HG03521 (cell line): ENCODE results near the gene ARHGEF3.

Experiments used
- ATAC-seq: cut with Tn5 transposase; IDR thresholded peaks from one replicate; pipeline ENCODE4 v1.9.1; 2021; ENCODE audit warnings: mild to moderate bottlenecking, moderate library complexity; ENCODE audit not compliant: unreplicated experiment

Gene ARHGEF3

GRCh38 chr3:56691165-56692000, 110.4 kb downstream of the ARHGEF3 start:
- ATAC-seq: no peak

DNA sequence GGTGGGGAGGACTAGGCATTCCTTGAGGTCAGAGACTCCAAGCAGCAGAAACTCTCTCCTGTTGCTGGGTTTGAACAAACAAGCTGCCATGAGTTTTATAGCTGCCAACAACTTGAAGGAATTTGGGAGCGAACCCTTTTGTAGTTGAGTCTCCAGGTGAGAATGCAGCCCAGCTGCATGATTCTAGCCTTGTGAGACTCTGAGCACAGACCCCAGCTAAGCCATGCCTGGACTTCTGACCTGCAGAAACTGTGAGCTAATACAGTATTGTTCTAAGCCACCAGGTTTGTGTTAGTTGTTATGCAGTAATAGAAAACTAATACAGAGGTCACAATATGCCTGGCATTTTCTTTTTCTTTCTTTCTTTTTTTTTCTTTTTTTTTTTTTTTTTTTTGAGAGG, 112.4 kb downstream of the ARHGEF3 start:
- ATAC-seq: no peak

DNA sequence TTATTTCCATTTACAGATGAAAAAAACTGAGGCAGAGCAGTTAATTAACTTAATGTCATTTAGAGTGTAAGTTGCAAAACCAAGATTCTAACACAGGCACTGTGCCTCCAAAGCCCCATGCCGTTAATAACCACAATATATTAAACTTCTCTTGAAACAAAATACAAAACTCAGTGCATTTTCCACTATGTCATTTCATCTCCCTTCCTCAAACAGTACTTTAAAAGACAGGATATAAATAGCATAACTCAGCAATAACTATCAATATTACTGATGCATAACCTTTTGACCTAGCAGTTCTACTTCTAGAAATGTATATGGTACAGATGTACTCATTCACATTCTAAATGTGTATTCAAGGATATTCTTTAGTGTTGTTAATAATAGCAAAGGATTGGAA, 113.6 kb downstream of the ARHGEF3 start:
- peak; percentile 49 for ATAC-seq

GRCh38 chr3:56684029-56684428, 117.7 kb downstream of the ARHGEF3 start:
- ATAC-seq: no peak

DNA sequence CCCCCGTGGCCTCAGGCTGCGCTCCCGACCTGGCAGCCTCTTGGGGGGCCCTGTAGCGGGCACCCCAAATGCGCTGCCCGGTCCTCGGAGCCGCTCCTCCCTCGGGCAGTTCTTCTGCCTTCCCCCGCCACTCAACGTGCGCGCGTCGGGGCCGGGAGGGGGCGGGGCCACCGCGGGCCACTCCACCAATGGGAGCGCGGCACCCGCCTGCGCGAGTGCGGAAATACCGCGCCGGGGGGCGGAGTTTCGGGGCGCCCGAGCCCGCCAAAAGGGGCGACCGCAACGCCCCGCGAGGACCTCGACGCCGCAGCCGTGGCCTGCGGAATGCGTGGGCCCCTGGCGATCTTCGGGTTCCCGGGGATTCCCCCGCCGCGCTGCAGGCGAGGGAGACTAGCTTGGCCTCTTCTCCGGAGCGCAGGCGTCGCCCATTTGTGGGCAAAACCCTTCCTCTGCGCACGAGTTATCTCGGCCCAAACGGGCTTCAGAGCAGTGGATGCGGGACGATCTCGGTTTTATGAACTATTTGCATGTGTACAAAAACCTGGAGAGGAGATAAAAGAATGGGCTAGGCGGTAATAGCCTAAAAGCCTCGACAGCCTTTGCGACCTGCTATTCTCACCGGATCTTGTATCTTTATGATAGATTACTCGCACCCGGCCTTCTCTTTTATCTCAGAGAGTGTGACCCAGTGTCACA, 118.5 kb downstream of the ARHGEF3 start, which contains the start of gene TASOR:
TSS of gene TASOR (minus strand) at position 144 of the 696 bp plus-strand sequence. CDS start 259 bp downstream, outside the sequence.
- peak; percentile 65 for ATAC-seq

- ATAC-seq: peak; percentile 58
These were observed 119.2 kb downstream of the ARHGEF3 start for GRCh38 chr3:56682462-56683121.

DNA sequence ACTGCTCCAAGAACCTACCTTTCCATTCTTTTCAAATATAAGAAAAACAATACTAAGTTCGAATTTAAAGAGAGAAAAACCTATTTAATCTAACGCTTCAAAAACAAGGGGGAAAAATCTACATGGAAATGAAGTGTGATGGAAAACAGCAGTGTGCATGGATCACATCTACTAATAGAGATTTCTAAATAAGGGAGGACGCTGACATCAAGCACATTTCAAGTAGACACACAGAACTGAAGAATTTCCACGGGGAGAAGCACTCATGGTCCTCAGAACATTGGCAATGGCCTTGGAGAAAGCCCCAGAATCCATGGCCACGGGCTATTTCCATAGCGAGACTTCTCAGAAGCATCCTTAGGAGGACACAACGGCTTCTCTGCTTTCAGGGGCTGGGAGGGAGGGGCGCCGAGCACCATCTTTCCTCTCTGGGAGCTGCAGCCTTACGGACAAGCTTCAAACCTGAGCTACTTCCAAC, 119.7 kb downstream of the ARHGEF3 start:
- ATAC-seq: no peak

DNA sequence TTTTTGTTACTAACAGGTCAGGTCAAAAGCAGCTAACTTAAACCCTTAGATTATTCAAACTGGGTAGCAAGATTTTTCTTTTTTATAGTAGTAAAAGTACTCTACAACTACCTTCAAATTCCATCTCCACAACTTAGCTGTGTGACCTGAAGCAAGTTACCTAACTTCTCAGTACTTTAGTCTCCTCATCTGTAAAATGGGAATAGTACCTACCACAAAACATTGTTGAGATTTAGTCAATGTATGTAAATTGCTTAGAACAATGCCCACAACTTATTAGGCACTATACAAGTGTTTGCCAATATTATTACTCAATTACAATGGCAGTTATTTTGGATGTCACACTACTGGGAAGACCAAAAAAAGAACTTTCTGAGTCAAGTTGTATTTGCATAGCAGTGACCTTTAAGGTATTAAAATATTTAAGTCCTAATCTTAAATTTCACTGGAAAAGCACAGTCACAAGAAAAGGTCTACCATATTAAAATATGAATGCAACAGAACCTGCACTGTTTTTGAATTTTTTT, 121.6 kb downstream of the ARHGEF3 start:
- ATAC-seq: no peak
